Transverse colon (tissue), 3 donors: Measurements from ENCODE around the gene PLEKHG1.

Experiments
- CTCF ChIP-seq, 5 experiments: fragments of 200-600 bp in 3 of 5; fragments of 450-650 bp in 2 of 5; sonication (generic) in 3 of 5; IDR thresholded peaks; 1 replicate in 2 of 5; 2 replicates in 3 of 5; pipeline ENCODE4 v1.5.1; 2016 to 2017; ENCODE audit warnings: antibody characterized with exemption in 5 of 5, inconsistent platforms in 3 of 5, mild to moderate bottlenecking in 2 of 5, moderate library complexity in 1 of 5
- POLR2A ChIP-seq: fragments of 450-650 bp; IDR thresholded peaks from one replicate; pipeline ENCODE4 v1.6.1; 2016; ENCODE audit warnings: antibody characterized with exemption, mild to moderate bottlenecking, moderate library complexity

GRCh38 chr6:150605333-150605732 is 5.6 kb downstream of the PLEKHG1 start:
- TF ChIP-seq CTCF (IDR thresholded peaks at IDR 0.05) (no peak), POLR2A (no peak)
